Activated naive CD4-positive, alpha-beta T cell treated with anti-CD3 and anti-CD28 coated beads, Interleukin-2, amount 50 U/mL, for 24 hours (primary cell): ENCODE measurements around the gene PTCD1.
A peak's percentile ranks its signal among the peaks of the same experiment; 100 is the strongest.
"Not testable (repeated sequence)": the region's sequence is repeated elsewhere in the genome, so short reads cannot be mapped to it uniquely, and the experiment has no call there.

Source experiments
- H3K27ac Mint-ChIP-seq: one replicate; pipeline ENCODE4 v1.8.0; 2021; ENCODE audit warnings: mild to moderate bottlenecking, mixed read lengths
- H3K27me3 Mint-ChIP-seq: one replicate; pipeline ENCODE4 v1.8.0; 2021; ENCODE audit warnings: mixed read lengths
- H3K36me3 Mint-ChIP-seq: one replicate; pipeline ENCODE4 v1.8.0; 2021; ENCODE audit warnings: mixed read lengths
- H3K4me1 Mint-ChIP-seq: one replicate; pipeline ENCODE4 v1.8.0; 2021; ENCODE audit warnings: mixed read lengths
- H3K4me3 Mint-ChIP-seq: one replicate; pipeline ENCODE4 v1.8.0; 2021; ENCODE audit warnings: mild to moderate bottlenecking, mixed read lengths
- H3K9me3 Mint-ChIP-seq: one replicate; pipeline ENCODE4 v1.8.0; 2021; ENCODE audit warnings: mixed read lengths

PTCD1 gene

DNA sequence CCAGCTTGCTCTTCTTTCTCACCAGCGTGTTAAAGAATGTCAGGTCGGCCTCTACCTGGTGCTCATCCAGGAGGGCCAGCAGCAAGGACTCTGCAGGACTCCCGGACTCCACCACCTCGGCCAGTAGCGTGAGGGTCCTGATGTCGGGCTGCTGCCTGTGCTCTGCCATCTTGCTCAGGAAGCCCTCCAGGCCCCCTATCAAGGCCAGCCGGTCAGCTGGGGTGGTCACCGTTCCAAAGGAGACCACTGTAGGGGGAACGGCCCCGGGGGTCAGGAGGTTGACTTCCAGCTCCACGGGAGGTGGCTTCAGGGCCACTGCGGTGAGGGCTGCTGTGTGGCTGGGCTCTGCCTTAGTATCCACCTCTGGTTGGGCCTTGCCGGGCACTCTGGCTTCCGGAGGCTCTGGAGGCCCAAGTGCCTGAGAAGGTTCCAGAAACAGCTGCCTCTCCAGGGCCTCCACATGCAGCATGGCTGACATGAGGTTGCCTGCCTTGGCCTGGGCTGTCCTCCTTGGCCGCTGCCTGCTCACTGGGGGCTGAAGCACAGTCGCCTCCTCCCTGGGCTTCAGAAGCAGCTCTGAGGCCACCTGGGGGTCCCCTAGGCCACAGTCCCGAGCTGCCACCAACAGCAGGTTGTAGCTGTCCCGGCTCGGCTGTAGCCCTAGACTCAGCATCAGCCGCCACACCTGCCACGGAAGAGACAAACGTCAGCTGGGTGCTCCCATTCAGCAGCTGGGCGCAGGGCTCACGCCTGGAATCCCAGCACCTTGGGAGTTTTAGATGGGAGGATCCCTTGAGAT, 13.5 kb downstream of the PTCD1 start:
- Mint-ChIP-seq H3K27ac (no peak overlapping the region), H3K27me3 (no peaks in the 10 kb centered on the region), H3K4me1 (no peaks in the 10 kb centered on the region), H3K4me3 (no peak overlapping the region), H3K36me3 (peaks cover 7% of the 10 kb centered on the region), H3K9me3 (no peaks in the 10 kb centered on the region)

- H3K4me3 Mint-ChIP-seq: no peak overlapping the region
- no peaks in the 10 kb centered on the region for H3K27me3 Mint-ChIP-seq
- no peak overlapping the region for H3K27ac Mint-ChIP-seq
- H3K36me3 Mint-ChIP-seq: peaks cover 7% of the 10 kb centered on the region
- no peaks in the 10 kb centered on the region for H3K9me3 Mint-ChIP-seq
- no peaks in the 10 kb centered on the region for H3K4me1 Mint-ChIP-seq
These were observed 16.0 kb downstream of the PTCD1 start for GRCh38 chr7:99422625-99423024.

DNA sequence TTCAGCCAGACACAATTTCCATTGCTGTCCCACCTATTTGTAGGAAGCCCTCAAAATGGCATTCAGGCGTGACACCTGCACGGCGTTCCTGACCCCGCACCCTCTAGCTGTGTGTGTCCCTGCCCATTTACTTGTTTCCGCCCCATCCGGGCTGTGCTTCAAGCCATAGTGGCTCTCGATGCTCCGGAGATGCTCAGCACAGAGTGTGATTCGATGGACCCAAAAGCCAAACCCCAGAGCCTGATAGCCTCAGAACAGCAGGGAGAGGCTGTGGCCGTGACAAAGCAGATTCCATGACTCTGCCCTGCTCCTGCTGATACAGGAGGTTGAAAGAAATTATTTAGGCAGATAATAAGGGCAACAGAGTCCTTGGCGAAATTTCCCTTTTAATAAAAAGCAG, 16.4 kb downstream of the PTCD1 start:
- Mint-ChIP-seq H3K27ac (no peak overlapping the region), H3K36me3 (peaks cover 11% of the 10 kb centered on the region), H3K4me1 (no peaks in the 10 kb centered on the region), H3K9me3 (no peaks in the 10 kb centered on the region), H3K4me3 (no peak overlapping the region), H3K27me3 (no peaks in the 10 kb centered on the region)

GRCh38 chr7:99420986-99421385, 17.6 kb downstream of the PTCD1 start:
- Mint-ChIP-seq H3K27me3 (no peaks in the 10 kb centered on the region), H3K4me3 (no peak overlapping the region), H3K36me3 (peaks cover 13% of the 10 kb centered on the region), H3K9me3 (no peaks in the 10 kb centered on the region), H3K27ac (no peak overlapping the region), H3K4me1 (peaks cover 2% of the 10 kb centered on the region)

- peaks cover 15% of the 10 kb centered on the region for H3K36me3 Mint-ChIP-seq
- no peaks in the 10 kb centered on the region for H3K9me3 Mint-ChIP-seq
- no peaks in the 10 kb centered on the region for H3K27me3 Mint-ChIP-seq
- peaks cover 4% of the 10 kb centered on the region for H3K4me1 Mint-ChIP-seq
- no peak overlapping the region for H3K27ac Mint-ChIP-seq
- no peak overlapping the region for H3K4me3 Mint-ChIP-seq
These were observed 18.4 kb downstream of the PTCD1 start for GRCh38 chr7:99420213-99420612.

DNA sequence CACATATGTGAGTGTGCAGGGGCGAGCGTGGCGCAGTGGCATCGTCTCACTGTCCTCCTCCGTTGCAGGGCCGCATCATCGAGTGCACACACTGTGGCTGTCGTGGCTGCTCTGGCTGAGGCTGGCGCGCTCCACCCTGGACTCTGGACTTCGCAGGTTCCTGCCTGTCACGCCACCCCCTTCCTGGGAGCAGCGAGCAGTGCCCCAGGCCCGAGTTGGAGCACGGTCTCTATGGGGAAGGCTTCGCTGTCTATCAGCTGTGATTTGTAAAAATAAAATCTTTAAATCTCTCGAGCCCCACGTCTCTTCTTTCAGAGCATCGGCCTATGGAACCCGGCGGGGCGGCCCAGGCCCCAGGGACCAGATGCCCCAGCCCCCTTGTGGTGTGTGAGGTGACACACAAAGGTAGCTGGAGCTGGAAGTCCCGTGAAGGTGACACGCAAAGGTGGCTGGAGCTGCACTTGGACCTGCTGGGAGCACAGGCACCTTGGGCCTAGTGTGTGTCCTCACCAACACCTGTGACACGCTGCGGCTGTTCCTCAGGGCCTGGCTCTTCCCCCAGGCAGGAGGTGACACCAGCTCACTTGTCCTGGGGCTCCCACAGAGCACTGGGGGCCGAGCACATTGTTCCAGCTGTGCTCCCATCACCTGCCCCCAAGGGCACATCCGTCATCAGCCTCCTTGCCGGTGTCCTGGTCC, 19.1 kb downstream of the PTCD1 start:
- Mint-ChIP-seq H3K4me1 (peaks cover 7% of the 10 kb centered on the region), H3K9me3 (no peaks in the 10 kb centered on the region), H3K27me3 (no peaks in the 10 kb centered on the region), H3K36me3 (peaks cover 21% of the 10 kb centered on the region), H3K27ac (no peak overlapping the region), H3K4me3 (no peak overlapping the region)

- Mint-ChIP-seq H3K9me3 (no peaks in the 10 kb centered on the region), H3K36me3 (peaks cover 20% of the 10 kb centered on the region), H3K4me1 (peaks cover 8% of the 10 kb centered on the region), H3K27me3 (no peaks in the 10 kb centered on the region), H3K4me3 (no peak overlapping the region), H3K27ac (no peak overlapping the region)
These were observed 20.3 kb downstream of the PTCD1 start for GRCh38 chr7:99418260-99418659.

DNA sequence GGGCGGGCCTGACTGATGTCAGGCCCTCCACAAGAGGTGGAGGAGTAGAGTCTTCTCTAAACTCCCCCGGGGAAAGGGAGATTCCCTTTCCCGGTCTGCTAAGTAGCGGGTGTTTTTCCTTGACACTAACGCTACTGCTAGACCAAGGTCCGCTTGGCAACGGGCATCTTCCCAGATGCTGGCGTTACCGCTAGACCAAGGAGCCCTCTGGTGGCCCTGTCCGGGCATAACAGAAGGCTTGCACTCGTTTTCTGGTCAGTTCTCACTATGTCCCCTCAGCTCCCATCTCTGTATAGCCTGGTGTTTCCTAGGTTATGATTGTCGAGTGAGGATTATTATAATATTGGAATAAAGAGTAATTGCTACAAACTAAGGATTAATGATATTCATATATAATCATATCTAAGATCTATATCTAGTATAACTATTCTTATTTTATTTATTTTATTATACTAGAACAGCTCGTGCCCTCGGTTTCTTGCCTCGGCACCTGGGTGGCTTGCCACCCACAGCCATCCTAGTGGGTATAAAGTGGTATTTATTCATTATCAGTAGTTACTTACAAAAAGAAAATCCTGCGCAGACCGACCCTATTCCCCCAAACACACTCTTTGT, 23.0 kb downstream of the PTCD1 start:
- not testable (repeated sequence) for H3K27me3 Mint-ChIP-seq, H3K27ac Mint-ChIP-seq, H3K4me3 Mint-ChIP-seq, H3K9me3 Mint-ChIP-seq
- Mint-ChIP-seq H3K4me1 (peaks cover 21% of the 10 kb centered on the region), H3K36me3 (peaks cover 16% of the 10 kb centered on the region)

DNA sequence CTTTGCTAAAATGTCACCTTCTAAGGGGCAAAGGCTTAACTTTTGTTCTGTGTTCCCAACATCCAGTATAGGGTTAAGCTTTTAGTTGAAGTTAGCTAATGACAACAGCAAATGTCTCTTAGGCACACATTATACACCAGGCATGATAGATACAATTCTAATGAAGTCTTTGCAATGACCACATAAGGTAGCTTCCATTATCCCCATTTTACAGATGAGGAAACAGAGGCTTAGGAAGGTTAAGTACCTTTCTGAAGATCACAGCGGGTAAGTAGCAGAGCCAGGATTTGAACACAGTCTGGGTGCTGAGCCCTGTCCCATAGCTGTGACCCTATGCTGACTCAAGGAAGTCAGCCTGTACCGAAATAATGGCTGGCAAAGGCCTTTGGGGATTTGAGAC, 28.0 kb downstream of the PTCD1 start:
- Mint-ChIP-seq H3K36me3 (peaks cover 14% of the 10 kb centered on the region), H3K4me1 (peaks cover 41% of the 10 kb centered on the region), H3K9me3 (no peaks in the 10 kb centered on the region), H3K27me3 (no peaks in the 10 kb centered on the region), H3K27ac (peak overlapping the region; percentile 35), H3K4me3 (peak overlapping the region; percentile 96)

DNA sequence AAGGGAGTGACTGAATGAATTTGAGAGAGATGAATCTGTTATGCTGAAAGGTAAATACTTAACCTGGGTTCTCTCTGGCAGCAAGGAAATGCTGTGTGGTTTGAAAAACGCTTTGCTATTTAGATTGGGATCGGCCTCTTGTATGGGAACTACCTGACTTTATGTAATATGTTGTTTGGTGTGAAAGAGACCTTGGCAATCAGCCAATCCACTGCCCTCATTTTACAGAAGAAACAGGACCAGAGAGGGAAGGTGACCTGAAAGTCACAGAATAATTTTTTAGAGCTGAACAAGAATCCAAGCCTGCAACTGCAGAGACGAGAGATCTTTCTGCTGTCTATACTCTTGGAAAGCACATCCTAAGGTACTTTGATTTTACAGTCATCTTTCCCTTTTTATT, 28.8 kb downstream of the PTCD1 start:
- H3K27ac Mint-ChIP-seq: peak overlapping the region; percentile 93
- peaks cover 10% of the 10 kb centered on the region for H3K36me3 Mint-ChIP-seq

DNA sequence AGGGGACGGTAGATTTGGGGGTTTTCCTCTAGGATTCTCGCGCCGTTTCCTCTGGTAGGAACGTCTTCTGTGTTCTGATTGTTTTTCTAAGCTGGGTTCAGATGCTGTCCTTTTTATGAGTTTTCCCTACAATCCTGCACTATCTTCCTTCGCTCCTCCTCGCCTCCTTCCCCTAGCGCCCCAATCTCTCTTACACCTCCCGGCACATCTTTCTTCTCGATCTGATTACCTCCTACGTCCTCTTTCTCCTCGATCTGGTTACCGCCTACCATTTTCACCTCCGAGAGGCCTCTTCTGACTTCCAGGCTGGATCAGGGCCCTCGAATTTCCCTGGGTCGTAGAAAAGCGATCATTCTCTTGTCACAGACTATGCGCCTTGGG, 29.4 kb downstream of the PTCD1 start:
- Mint-ChIP-seq H3K4me1 (peaks cover 43% of the 10 kb centered on the region), H3K27me3 (no peaks in the 10 kb centered on the region), H3K27ac (peak overlapping the region; percentile 93), H3K9me3 (no peaks in the 10 kb centered on the region), H3K4me3 (peak overlapping the region; percentile 96), H3K36me3 (peaks cover 8% of the 10 kb centered on the region)

More for the DNA sequence above, 28.8 kb downstream of the PTCD1 start:
- Mint-ChIP-seq H3K27me3 (no peaks in the 10 kb centered on the region), H3K9me3 (no peaks in the 10 kb centered on the region), H3K4me3 (peak overlapping the region; percentile 96), H3K4me1 (peaks cover 39% of the 10 kb centered on the region)

DNA sequence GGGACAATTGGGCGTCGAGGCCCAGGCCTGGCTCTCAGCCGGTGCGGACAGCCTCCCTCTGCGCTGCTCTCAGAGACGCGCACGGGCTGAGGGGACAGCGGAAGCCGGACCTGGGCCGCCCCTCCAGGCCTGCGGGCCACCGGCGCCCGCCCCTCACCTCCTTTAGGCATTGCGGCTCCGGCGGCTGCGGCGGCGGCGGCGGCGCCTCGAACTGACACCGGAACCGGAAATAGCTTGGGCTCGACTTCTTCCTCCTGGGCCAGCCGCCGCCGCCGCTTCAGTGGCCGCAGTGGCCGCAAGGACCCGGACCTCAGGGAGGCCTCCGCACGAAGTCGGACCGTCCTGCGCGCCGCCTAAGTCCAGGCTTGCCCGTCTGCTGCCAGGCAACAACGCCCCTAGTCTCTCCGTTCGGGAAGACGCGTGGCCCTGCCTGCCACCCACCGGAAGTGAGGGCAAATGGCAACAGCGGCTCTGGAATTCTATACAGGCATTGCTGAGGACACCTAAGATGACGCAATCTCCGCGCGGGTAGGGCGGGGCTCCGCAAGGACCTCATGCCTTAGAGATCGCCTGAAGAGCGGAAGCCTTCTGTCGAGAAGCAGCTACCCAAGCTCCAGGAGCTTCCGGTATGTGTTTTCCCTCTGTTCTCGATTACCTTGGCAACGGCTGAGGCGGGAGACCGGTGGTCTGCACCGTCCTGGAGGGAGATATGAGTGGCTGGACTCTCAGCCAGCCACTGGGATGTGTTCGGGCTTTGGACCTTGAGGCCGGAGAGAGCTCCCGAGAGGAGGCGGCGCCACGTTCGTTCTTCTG, 30.0 kb downstream of the PTCD1 start, which contains the start of the genes BUD31 and PDAP1:
TSS of gene BUD31 (plus strand) at position 591 of the 813 bp plus-strand sequence. CDS start 2,124 bp downstream, outside the sequence.
TSS of gene PDAP1 (minus strand) at position 219 of the 813 bp plus-strand sequence. CDS start at position 170, 49 bp downstream.
- no peaks in the 10 kb centered on the region for H3K9me3 Mint-ChIP-seq
- no peaks in the 10 kb centered on the region for H3K27me3 Mint-ChIP-seq
- peak within 1 kb of the TSS; percentile 93 for H3K27ac Mint-ChIP-seq
- peaks cover 13% of the 10 kb centered on the region for H3K36me3 Mint-ChIP-seq
- peaks cover 49% of the 10 kb centered on the region for H3K4me1 Mint-ChIP-seq
- peak within 1 kb of the TSS; percentile 96 for H3K4me3 Mint-ChIP-seq

GRCh38 chr7:99407872-99408378, 30.7 kb downstream of the PTCD1 start:
- Mint-ChIP-seq H3K4me1 (peaks cover 50% of the 10 kb centered on the region), H3K36me3 (peaks cover 18% of the 10 kb centered on the region), H3K27me3 (no peaks in the 10 kb centered on the region), H3K9me3 (no peaks in the 10 kb centered on the region), H3K4me3 (peak overlapping the region; percentile 96), H3K27ac (peak overlapping the region; percentile 93)

- Mint-ChIP-seq H3K4me3 (peak overlapping the region; percentile 96), H3K9me3 (no peaks in the 10 kb centered on the region), H3K36me3 (peaks cover 18% of the 10 kb centered on the region), H3K27me3 (no peaks in the 10 kb centered on the region), H3K4me1 (peaks cover 50% of the 10 kb centered on the region), H3K27ac (no peak overlapping the region)
These were observed 32.0 kb downstream of the PTCD1 start for GRCh38 chr7:99406557-99406956.

GRCh38 chr7:99404977-99405320, 33.6 kb downstream of the PTCD1 start:
- H3K27me3 Mint-ChIP-seq: no peaks in the 10 kb centered on the region
- no peak overlapping the region for H3K4me3 Mint-ChIP-seq
- no peaks in the 10 kb centered on the region for H3K9me3 Mint-ChIP-seq
- H3K27ac Mint-ChIP-seq: no peak overlapping the region
- peaks cover 37% of the 10 kb centered on the region for H3K4me1 Mint-ChIP-seq
- peaks cover 21% of the 10 kb centered on the region for H3K36me3 Mint-ChIP-seq
